ENCODE results near the gene CPTP.

- TF ChIP-seq CTCF (IDR thresholded peaks at IDR 0.05; ENCODE audit: low read depth, low read length) (no peak), POLR2A (IDR thresholded peaks at IDR 0.05; ENCODE audit: extremely low read depth, insufficient read length) (no peak), MYC (IDR thresholded peaks at IDR 0.05; ENCODE audit: low read depth, low read length) (no peak), MAX (IDR thresholded peaks at IDR 0.05; ENCODE audit: low read depth, low read length) (no peak)
These were observed 26.7 kb upstream of the CPTP start for GRCh38 chr1:1297802-1298424.
